GM12801 (cell line): ENCODE measurements around the gene HOXB7.

ENCODE experiments used
- CTCF ChIP-seq: IDR thresholded peaks from one replicate; pipeline ENCODE4 v1.5.1; 2011; ENCODE audit warnings: control low read depth; ENCODE audit not compliant: insufficient read length; ENCODE audit errors: extremely low read depth

The HOXB7 gene

GRCh38 chr17:48640858-48641180 is 30.0 kb upstream of the HOXB7 start:
- no peak for TF ChIP-seq CTCF

GRCh38 chr17:48639982-48640857 is 29.4 kb upstream of the HOXB7 start:
- no peak for TF ChIP-seq CTCF

GRCh38 chr17:48639136-48639535 is 28.3 kb upstream of the HOXB7 start:
- no peak for TF ChIP-seq CTCF

- TF ChIP-seq CTCF = no peak
Observed at GRCh38 chr17:48637323-48638260, 26.8 kb upstream of the HOXB7 start.

GRCh38 chr17:48636177-48637018 is 25.6 kb upstream of the HOXB7 start:
- TF ChIP-seq CTCF = no peak

GRCh38 chr17:48634493-48635208 is 23.8 kb upstream of the HOXB7 start:
- TF ChIP-seq CTCF = no peak
